ENCODE data around the gene EID1. TPM values are rescaled to one million over a fixed set of nuclear protein-coding genes. Genes with fewer than 3 reads are reported as not detected.
"Not testable (repeated sequence)": the region's sequence is repeated elsewhere in the genome, so short reads cannot be mapped to it uniquely, and the experiment has no call there.

The EID1 gene
- total and polyA plus RNA-seq, 2 experiments from 2014 or later, result 218 to 228 TPM

GRCh38 chr15:48842501-48842900, 35.4 kb upstream of the EID1 start:
- no peak overlapping the region for H3K4me2 ChIP-seq
- no peaks in the 10 kb centered on the region for H3K27me3 ChIP-seq
- H3K4me3 ChIP-seq, result no peak overlapping the region
- no peaks in the 10 kb centered on the region for H3K36me3 ChIP-seq (replicated peaks; ENCODE audit: insufficient read depth, low read depth)
- H3K4me1 ChIP-seq (ENCODE audit: insufficient read depth), result no peaks in the 10 kb centered on the region
- no peaks in the 10 kb centered on the region for H3K79me2 ChIP-seq
- H3K27ac ChIP-seq, result no peak overlapping the region
- 96% methylated on average over 6 of the region's 6 CpGs for WGBS (ENCODE audit: low lambda C conversion rate, missing lambda C conversion rate)
- no peaks in the 10 kb centered on the region for H3K9me2 ChIP-seq (replicated peaks; ENCODE audit: insufficient read depth)
- H2AFZ ChIP-seq, result no peak overlapping the region
- H4K20me1 ChIP-seq (ENCODE audit: insufficient read depth, poor library complexity, severe bottlenecking), result no peaks in the 10 kb centered on the region
- no peaks in the 10 kb centered on the region for H3K9me3 ChIP-seq (ENCODE audit: low read depth)
- no peak for DNase-seq (ENCODE audit: low spot score)
- TF ChIP-seq EZH2 (IDR thresholded peaks at IDR 0.05; ENCODE audit: borderline replicate concordance), result no peak
- TF ChIP-seq CTCF (IDR thresholded peaks at IDR 0.05; ENCODE audit: poor library complexity), result no peak

GRCh38 chr15:48845123-48845522, 32.8 kb upstream of the EID1 start:
- Histone ChIP-seq H2AFZ (no peak overlapping the region), H3K27ac (no peak overlapping the region), H4K20me1 (ENCODE audit: insufficient read depth, poor library complexity, severe bottlenecking) (no peaks in the 10 kb centered on the region), H3K27me3 (no peaks in the 10 kb centered on the region), H3K9me3 (ENCODE audit: low read depth) (no peaks in the 10 kb centered on the region), H3K79me2 (no peaks in the 10 kb centered on the region), H3K4me1 (ENCODE audit: insufficient read depth) (no peaks in the 10 kb centered on the region), H3K4me2 (no peak overlapping the region), H3K4me3 (no peak overlapping the region), H3K36me3 (replicated peaks; ENCODE audit: insufficient read depth, low read depth) (no peaks in the 10 kb centered on the region), H3K9me2 (replicated peaks; ENCODE audit: insufficient read depth) (no peaks in the 10 kb centered on the region)
- TF ChIP-seq CTCF (IDR thresholded peaks at IDR 0.05; ENCODE audit: poor library complexity) (no peak), EZH2phosphoT487 (IDR thresholded peaks at IDR 0.05; ENCODE audit: low read depth, severe bottlenecking, unreplicated experiment) (no peak), EZH2 (IDR thresholded peaks at IDR 0.05; ENCODE audit: borderline replicate concordance) (no peak)
- 86% methylated on average over 1 of the region's 1 CpG for WGBS (ENCODE audit: low lambda C conversion rate, missing lambda C conversion rate)
- DNase-seq (ENCODE audit: low spot score), result no peak

GRCh38 chr15:48850648-48851047, 27.3 kb upstream of the EID1 start:
- Histone ChIP-seq H2AFZ (no peak overlapping the region), H3K9me3 (ENCODE audit: low read depth) (no peaks in the 10 kb centered on the region), H3K27ac (no peak overlapping the region), H3K4me2 (no peak overlapping the region), H3K4me1 (ENCODE audit: insufficient read depth) (peaks cover 7% of the 10 kb centered on the region), H3K79me2 (no peaks in the 10 kb centered on the region), H3K9me2 (replicated peaks; ENCODE audit: insufficient read depth) (no peaks in the 10 kb centered on the region), H3K27me3 (no peaks in the 10 kb centered on the region), H3K4me3 (no peak overlapping the region), H4K20me1 (ENCODE audit: insufficient read depth, poor library complexity, severe bottlenecking) (no peaks in the 10 kb centered on the region), H3K36me3 (replicated peaks; ENCODE audit: insufficient read depth, low read depth) (no peaks in the 10 kb centered on the region)
- TF ChIP-seq EZH2 (IDR thresholded peaks at IDR 0.05; ENCODE audit: borderline replicate concordance), result no peak
- WGBS (ENCODE audit: low lambda C conversion rate, missing lambda C conversion rate), result 71% methylated on average over 2 of the region's 2 CpGs
- DNase-seq (ENCODE audit: low spot score), result no peak

GRCh38 chr15:48851956-48852355, 26.0 kb upstream of the EID1 start:
- Histone ChIP-seq H3K9me2 (replicated peaks; ENCODE audit: insufficient read depth) (no peaks in the 10 kb centered on the region), H3K4me2 (no peak overlapping the region), H3K4me1 (ENCODE audit: insufficient read depth) (peaks cover 7% of the 10 kb centered on the region), H3K9me3 (ENCODE audit: low read depth) (no peaks in the 10 kb centered on the region), H3K4me3 (no peak overlapping the region), H2AFZ (no peak overlapping the region), H3K27me3 (no peaks in the 10 kb centered on the region), H3K27ac (no peak overlapping the region), H4K20me1 (ENCODE audit: insufficient read depth, poor library complexity, severe bottlenecking) (no peaks in the 10 kb centered on the region), H3K36me3 (replicated peaks; ENCODE audit: insufficient read depth, low read depth) (no peaks in the 10 kb centered on the region), H3K79me2 (no peaks in the 10 kb centered on the region)
- DNase-seq (ENCODE audit: low spot score), result no peak
- no peak for TF ChIP-seq EZH2phosphoT487 (IDR thresholded peaks at IDR 0.05; ENCODE audit: low read depth, severe bottlenecking, unreplicated experiment)
- TF ChIP-seq EZH2 (IDR thresholded peaks at IDR 0.05; ENCODE audit: borderline replicate concordance), result no peak
- TF ChIP-seq CTCF (IDR thresholded peaks at IDR 0.05; ENCODE audit: poor library complexity), result no peak

GRCh38 chr15:48854434-48854833, 23.5 kb upstream of the EID1 start:
- WGBS (ENCODE audit: low lambda C conversion rate, missing lambda C conversion rate), result 100% methylated on average over 3 of the region's 3 CpGs
- H3K9me3 ChIP-seq (ENCODE audit: low read depth); DNase-seq (ENCODE audit: low spot score); H2AFZ ChIP-seq; H3K4me2 ChIP-seq; H3K36me3 ChIP-seq (replicated peaks; ENCODE audit: insufficient read depth, low read depth); H3K27ac ChIP-seq; H3K4me3 ChIP-seq; H3K79me2 ChIP-seq; H4K20me1 ChIP-seq (ENCODE audit: insufficient read depth, poor library complexity, severe bottlenecking); H3K4me1 ChIP-seq (ENCODE audit: insufficient read depth); H3K9me2 ChIP-seq (replicated peaks; ENCODE audit: insufficient read depth); H3K27me3 ChIP-seq: not testable (repeated sequence)
